ENCODE data around the gene COMMD6. TPM values are rescaled to one million over a fixed set of nuclear protein-coding genes. Genes with fewer than 3 reads are reported as not detected.

The COMMD6 gene
- total RNA-seq, 1 experiment from 2014 or later: 104 TPM

DNA sequence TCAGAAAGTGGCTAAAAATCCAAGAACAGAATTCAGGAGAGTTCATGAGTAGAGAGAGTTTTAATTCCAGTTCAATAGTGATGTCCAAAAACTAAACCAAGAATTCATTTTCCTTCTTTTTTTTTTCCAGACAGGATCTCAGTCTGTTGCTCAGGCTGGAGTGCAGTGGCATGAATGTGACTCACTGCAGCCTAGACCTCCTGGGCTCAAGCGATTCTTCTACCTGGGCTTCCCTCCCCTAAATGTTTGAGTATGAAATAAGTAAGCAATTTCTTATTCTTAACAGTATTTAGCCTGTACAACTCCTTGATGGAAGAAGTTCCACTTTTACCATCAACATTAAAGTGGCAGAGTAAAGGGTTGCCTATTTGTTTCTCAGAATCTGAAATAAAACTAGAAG, 3.8 kb downstream of the COMMD6 start:
- no peaks in the 10 kb centered on the region for H3K9me3 Mint-ChIP-seq (ENCODE audit: unreplicated experiment)
- no peak for TF ChIP-seq CTCF (IDR thresholded peaks at IDR 0.05; ENCODE audit: insufficient read depth in 1 of 2, low read depth in 1 of 2, low read length in 1 of 2, severe bottlenecking in 1 of 2, unreplicated experiment in 1 of 2)
- CTCF ChIA-PET: interaction anchor here (0.7 kb wide), 1 partner anchor 20 kb away, joined by 4 read pairs; no protein-coding TSS in a partner anchor
- H3K27ac Mint-ChIP-seq (ENCODE audit: unreplicated experiment): no peak overlapping the region
- peaks cover 2% of the 10 kb centered on the region for H3K36me3 ChIP-seq (ENCODE audit: control insufficient read depth, insufficient read depth, low read length)
- intact Hi-C loops (cut with micrococcal nuclease; ENCODE audit: unreplicated experiment): no loop called here
- no TSS peak for BruUV-seq (replicated peaks)
- no peaks in the 10 kb centered on the region for H3K27me3 ChIP-seq (replicated peaks; ENCODE audit: control insufficient read depth, insufficient read depth, low read length)
- H3K4me1 ChIP-seq: peaks cover 17% of the 10 kb centered on the region
- POLR2A ChIA-PET: no interaction called here
- H3K9me3 ChIP-seq: no peaks in the 10 kb centered on the region
- no peak overlapping the region for H3K4me3 ChIP-seq (ENCODE audit: low read depth, low read length)
- H3K4me3 Mint-ChIP-seq (ENCODE audit: unreplicated experiment): no peak overlapping the region
- peaks cover 14% of the 10 kb centered on the region for H3K4me1 Mint-ChIP-seq (ENCODE audit: low read depth, unreplicated experiment)
- DNase-seq: no peak
- H3K36me3 Mint-ChIP-seq (ENCODE audit: insufficient read depth, unreplicated experiment): peaks cover 30% of the 10 kb centered on the region
- no peaks in the 10 kb centered on the region for H3K27me3 Mint-ChIP-seq (ENCODE audit: insufficient read depth, unreplicated experiment)

GRCh38 chr13:75530549-75530961, 7.1 kb downstream of the COMMD6 start:
- DNase-seq: no peak
- Mint-ChIP-seq H3K27me3 (ENCODE audit: insufficient read depth, unreplicated experiment) (no peaks in the 10 kb centered on the region), H3K9me3 (ENCODE audit: unreplicated experiment) (no peaks in the 10 kb centered on the region), H3K36me3 (ENCODE audit: insufficient read depth, unreplicated experiment) (peaks cover 35% of the 10 kb centered on the region), H3K27ac (ENCODE audit: unreplicated experiment) (no peak overlapping the region), H3K4me3 (ENCODE audit: unreplicated experiment) (no peak overlapping the region), H3K4me1 (ENCODE audit: low read depth, unreplicated experiment) (peaks cover 7% of the 10 kb centered on the region)
- Histone ChIP-seq H3K9me3 (no peaks in the 10 kb centered on the region), H3K27me3 (replicated peaks; ENCODE audit: control insufficient read depth, insufficient read depth, low read length) (no peaks in the 10 kb centered on the region), H3K4me1 (peaks cover 10% of the 10 kb centered on the region), H3K4me3 (ENCODE audit: low read depth, low read length) (no peak overlapping the region), H3K36me3 (ENCODE audit: control insufficient read depth, insufficient read depth, low read length) (peaks cover 2% of the 10 kb centered on the region)
- BruUV-seq (replicated peaks): no TSS peak
- TF ChIP-seq CTCF (IDR thresholded peaks at IDR 0.05; ENCODE audit: insufficient read depth in 1 of 2, low read depth in 1 of 2, low read length in 1 of 2, severe bottlenecking in 1 of 2, unreplicated experiment in 1 of 2): no peak
- POLR2A ChIA-PET: no interaction called here
- CTCF ChIA-PET: no interaction called here
- intact Hi-C loops (cut with micrococcal nuclease; ENCODE audit: unreplicated experiment): no loop called here

- no peak overlapping the region for H3K4me3 Mint-ChIP-seq (ENCODE audit: unreplicated experiment)
- POLR2A ChIA-PET: no interaction called here
- H3K4me3 ChIP-seq (ENCODE audit: low read depth, low read length): no peak overlapping the region
- no peak for DNase-seq
- no peaks in the 10 kb centered on the region for H3K9me3 ChIP-seq
- TF ChIP-seq CTCF (IDR thresholded peaks at IDR 0.05; ENCODE audit: insufficient read depth in 1 of 2, low read depth in 1 of 2, low read length in 1 of 2, severe bottlenecking in 1 of 2, unreplicated experiment in 1 of 2): no peak
- no peaks in the 10 kb centered on the region for H3K36me3 ChIP-seq (ENCODE audit: control insufficient read depth, insufficient read depth, low read length)
- no peaks in the 10 kb centered on the region for H3K4me1 ChIP-seq
- peaks cover 24% of the 10 kb centered on the region for H3K9me3 Mint-ChIP-seq (ENCODE audit: unreplicated experiment)
- no TSS peak for BruUV-seq (replicated peaks)
- H3K4me1 Mint-ChIP-seq (ENCODE audit: low read depth, unreplicated experiment): no peaks in the 10 kb centered on the region
- no peaks in the 10 kb centered on the region for H3K27me3 ChIP-seq (replicated peaks; ENCODE audit: control insufficient read depth, insufficient read depth, low read length)
- CTCF ChIA-PET: no interaction called here
- intact Hi-C loops (cut with micrococcal nuclease; ENCODE audit: unreplicated experiment): no loop called here
- peaks cover 9% of the 10 kb centered on the region for H3K36me3 Mint-ChIP-seq (ENCODE audit: insufficient read depth, unreplicated experiment)
- H3K27ac Mint-ChIP-seq (ENCODE audit: unreplicated experiment): no peak overlapping the region
- no peaks in the 10 kb centered on the region for H3K27me3 Mint-ChIP-seq (ENCODE audit: insufficient read depth, unreplicated experiment)
These were observed 15.7 kb downstream of the COMMD6 start for GRCh38 chr13:75521956-75522355.

Measured in Caco-2 (cell line).